NCI-H774 (cell line): ENCODE data around the gene NPEPPS.
A peak's percentile ranks its signal among the peaks of the same experiment; 100 is the strongest.

Source experiments
- DNase-seq: peaks from one replicate; lab custom pipeline; 2025; lab: John Stamatoyannopoulos, UW

Gene NPEPPS

GRCh38 chr17:47629826-47630225 is 98.9 kb downstream of the NPEPPS start:
- DNase-seq: peak; percentile 50

- DNase-seq: no peak
Observed at GRCh38 chr17:47630614-47631013, 99.7 kb downstream of the NPEPPS start.

- no peak for DNase-seq
Observed at GRCh38 chr17:47632991-47633390, 102.1 kb downstream of the NPEPPS start.

GRCh38 chr17:47633996-47634395 is 103.1 kb downstream of the NPEPPS start:
- no peak for DNase-seq

GRCh38 chr17:47634870-47635269 is 104.0 kb downstream of the NPEPPS start:
- DNase-seq: no peak

- no peak for DNase-seq
Observed at GRCh38 chr17:47635734-47636133, 104.8 kb downstream of the NPEPPS start.

GRCh38 chr17:47636273-47637030 is 105.5 kb downstream of the NPEPPS start:
- DNase-seq: no peak

GRCh38 chr17:47638903-47639302 is 108.0 kb downstream of the NPEPPS start:
- DNase-seq: no peak

GRCh38 chr17:47640076-47640475 is 109.2 kb downstream of the NPEPPS start:
- DNase-seq: no peak

GRCh38 chr17:47641202-47641601 is 110.3 kb downstream of the NPEPPS start:
- no peak for DNase-seq

GRCh38 chr17:47643116-47643515 is 112.2 kb downstream of the NPEPPS start:
- no peak for DNase-seq

GRCh38 chr17:47644324-47644723 is 113.4 kb downstream of the NPEPPS start:
- no peak for DNase-seq

GRCh38 chr17:47649153-47649971 is 118.5 kb downstream of the NPEPPS start, which contains the start of gene KPNB1:
Gene KPNB1 (plus strand): TSS chr17:47649919. CDS start chr17:47650245, 326 bp downstream.
- DNase-seq: peak; percentile 100

- DNase-seq: no peak
Observed at GRCh38 chr17:47649972-47650524, 119.1 kb downstream of the NPEPPS start.

- peak; percentile 100 for DNase-seq
Observed at GRCh38 chr17:47650525-47651522, 119.9 kb downstream of the NPEPPS start.

GRCh38 chr17:47651704-47652103 is 120.8 kb downstream of the NPEPPS start:
- no peak for DNase-seq

GRCh38 chr17:47652570-47652969 is 121.7 kb downstream of the NPEPPS start:
- DNase-seq: no peak

GRCh38 chr17:47653442-47653841 is 122.5 kb downstream of the NPEPPS start:
- DNase-seq: no peak

GRCh38 chr17:47654991-47655390 is 124.1 kb downstream of the NPEPPS start:
- no peak for DNase-seq

GRCh38 chr17:47660064-47660492 is 129.2 kb downstream of the NPEPPS start:
- DNase-seq: no peak

GRCh38 chr17:47663912-47664623 is 133.2 kb downstream of the NPEPPS start:
- DNase-seq: peak; percentile 32
